PC-9 (cell line): ENCODE results near the gene TAL1. TPM values are rescaled to one million over a fixed set of nuclear protein-coding genes. Genes with fewer than 3 reads are reported as not detected.

Experiments
- BruUV-seq: library from RNA; stranded (reverse); fragments of 400-500 nt; replicated peaks from 2 replicates; lab custom pipeline; 2021; lab: Mats Ljungman, UMichigan
- CTCF ChIA-PET: fragments of 300-600 bp; sonication (Branson Sonifier 250); formaldehyde crosslinking; loops from one replicate; lab custom pipeline; 2022; ENCODE audit warnings: antibody characterized with exemption; lab: Charles Lee
- POLR2A ChIA-PET: fragments of 300-600 bp; sonication (Branson Sonifier 250); formaldehyde crosslinking; loops from one replicate; lab custom pipeline; 2022; ENCODE audit warnings: antibody characterized with exemption; ENCODE audit not compliant: unreplicated experiment; lab: Charles Lee
- DNase-seq, 2 experiments: peaks; one replicate each; pipeline versions ENCODE4 v3.0.0 to v3.0.0-alpha.2; 2015 to 2022; ENCODE audit warnings: mixed read lengths in 1 of 2
- H2AFZ ChIP-seq: fragments of 200-600 bp; sonication (generic); 2 replicates; pipeline ENCODE4 v1.8.1; 2017; ENCODE audit warnings: antibody characterized with exemption
- H3F3A ChIP-seq: fragments of 200-600 bp; sonication (generic); 2 replicates; pipeline ENCODE4 v1.8.1; 2017; ENCODE audit warnings: antibody characterized with exemption, mild to moderate bottlenecking, low read depth; ENCODE audit not compliant: insufficient read depth
- H3K27ac ChIP-seq: fragments of 200-600 bp; sonication (generic); 2 replicates; pipeline ENCODE4 v1.6.1; 2016; ENCODE audit warnings: mixed run types
- H3K27me3 ChIP-seq: fragments of 200-600 bp; sonication (generic); 2 replicates; pipeline ENCODE4 v1.6.1; 2016; ENCODE audit warnings: low read depth, mixed run types; ENCODE audit not compliant: insufficient read depth
- H3K36me3 ChIP-seq: fragments of 200-600 bp; sonication (generic); 2 replicates; pipeline ENCODE4 v1.6.1; 2016; ENCODE audit warnings: low read depth, mixed run types
- H3K4me1 ChIP-seq: fragments of 200-600 bp; sonication (generic); replicated peaks from 2 replicates; pipeline ENCODE4 v1.6.1; 2016; ENCODE audit warnings: mixed run types; ENCODE audit not compliant: insufficient read depth
- H3K4me2 ChIP-seq: fragments of 200-600 bp; sonication (generic); 2 replicates; pipeline ENCODE4 v1.6.1; 2017; ENCODE audit warnings: mixed run types
- H3K4me3 ChIP-seq: fragments of 200-600 bp; sonication (generic); 2 replicates; pipeline ENCODE4 v1.6.1; 2016; ENCODE audit warnings: mixed run types
- H3K79me2 ChIP-seq: fragments of 200-600 bp; sonication (generic); 2 replicates; pipeline ENCODE4 v1.6.1; 2017; ENCODE audit warnings: low read depth, mixed run types
- H3K9me2 ChIP-seq: fragments of 200-600 bp; sonication (generic); 2 replicates; pipeline ENCODE4 v1.8.1; 2017; ENCODE audit warnings: mild to moderate bottlenecking; ENCODE audit not compliant: insufficient read depth
- H3K9me3 ChIP-seq: fragments of 200-600 bp; sonication (generic); 2 replicates; pipeline ENCODE4 v1.8.1; 2016; ENCODE audit warnings: low read depth; ENCODE audit not compliant: insufficient read depth
- H4K20me1 ChIP-seq: fragments of 200-600 bp; sonication (generic); 2 replicates; pipeline ENCODE4 v1.8.1; 2017; ENCODE audit not compliant: insufficient read depth
- CTCF ChIP-seq: fragments of 200-600 bp; sonication (generic); conservative IDR thresholded peaks from 2 replicates; pipeline ENCODE4 v1.6.1; 2017; ENCODE audit warnings: mixed run types, antibody characterized with exemption, mild to moderate bottlenecking, moderate library complexity
- EZH2 ChIP-seq: fragments of 200-600 bp; sonication (generic); IDR thresholded peaks from 2 replicates; pipeline ENCODE4 v1.8.0; 2017; ENCODE audit warnings: antibody characterized with exemption, low read depth
- intact Hi-C: fragments of 100-400 bp; cut with micrococcal nuclease; formaldehyde crosslinking; loops from one replicate; pipeline ENCODE4 v1.10.0; 2022; ENCODE audit not compliant: unreplicated experiment
- total RNA-seq: library from RNA; stranded (reverse); gene quantifications from 2 replicates; pipeline ENCODE4 v1.2.3, GENCODE V29; 2021

Gene TAL1
- total RNA-seq, 1 experiment from 2014 or later: not detected

- H3K79me2 ChIP-seq: no peaks in the 10 kb centered on the region
- ChIA-PET CTCF (interaction anchor here (0.6 to 1.9 kb wide), 8 partner anchors 11 to 547 kb away, joined by 3 to 30 read pairs (median 10); partner anchors contain the start of genes FOXD2, PDZK1IP1 and STIL), POLR2A (interaction anchor here (0.6 to 1.0 kb wide), 3 partner anchors 11 to 259 kb away, joined by 3 to 8 read pairs (median 7); partner anchors contain the start of genes FOXD2, PDZK1IP1 and STIL)
- H3K9me3 ChIP-seq: no peaks in the 10 kb centered on the region
- no peaks in the 10 kb centered on the region for H3K36me3 ChIP-seq
- no peaks in the 10 kb centered on the region for H3K9me2 ChIP-seq
- peak overlapping the region; percentile 32; the same call in 1 of the 2 replicates for H2AFZ ChIP-seq
- DNase-seq: no peak
- no peak overlapping the region for H3K27ac ChIP-seq
- no peak for TF ChIP-seq EZH2
- no peak for TF ChIP-seq CTCF
- H3F3A ChIP-seq: no peaks in the 10 kb centered on the region
- H3K4me1 ChIP-seq: peaks cover 10% of the 10 kb centered on the region
- peak overlapping the region; percentile 93 for H3K4me2 ChIP-seq
- BruUV-seq: TSS peak; percentile 28
- intact Hi-C loops: loop anchor here (1.0 to 10.0 kb wide), 12 partner anchors 12 to 774 kb away; partner anchors contain the start of genes EFCAB14, PDZK1IP1 and STIL
- peak overlapping the region; percentile 54; the same call in 1 of the 2 replicates for H3K4me3 ChIP-seq
- no peaks in the 10 kb centered on the region for H4K20me1 ChIP-seq
- no peaks in the 10 kb centered on the region for H3K27me3 ChIP-seq
Measured at GRCh38 chr1:47178654-47179016, 53.4 kb downstream of the TAL1 start.

GRCh38 chr1:47178020-47178419 lies 54.0 kb downstream of the TAL1 start:
- H3K27ac ChIP-seq: no peak overlapping the region
- H3K36me3 ChIP-seq: no peaks in the 10 kb centered on the region
- BruUV-seq: no TSS peak
- CTCF ChIA-PET: interaction anchor here (0.6 to 1.9 kb wide), 3 partner anchors 538 to 728 kb away, joined by 3 to 8 read pairs (median 3); no protein-coding TSS in a partner anchor
- H4K20me1 ChIP-seq: no peaks in the 10 kb centered on the region
- H3K27me3 ChIP-seq: no peaks in the 10 kb centered on the region
- intact Hi-C loops: loop anchor here (2.0 to 10.0 kb wide), 5 partner anchors 77 to 773 kb away; partner anchors contain the start of gene EFCAB14
- no peak for DNase-seq
- TF ChIP-seq EZH2 (no peak), CTCF (no peak)
- H3K79me2 ChIP-seq: no peaks in the 10 kb centered on the region
- H3K9me2 ChIP-seq: no peaks in the 10 kb centered on the region
- H3K9me3 ChIP-seq: no peaks in the 10 kb centered on the region
- H3K4me1 ChIP-seq: peaks cover 10% of the 10 kb centered on the region
- no peak overlapping the region for H3K4me2 ChIP-seq
- POLR2A ChIA-PET: no interaction called here
- H3K4me3 ChIP-seq: no peak overlapping the region
- no peaks in the 10 kb centered on the region for H3F3A ChIP-seq
- H2AFZ ChIP-seq: no peak overlapping the region

- H3K4me1 ChIP-seq: peaks cover 10% of the 10 kb centered on the region; the same call in 1 of the 2 replicates
- H3K9me2 ChIP-seq: no peaks in the 10 kb centered on the region
- no peak overlapping the region for H3K27ac ChIP-seq
- TF ChIP-seq CTCF (peak; percentile 94), EZH2 (no peak)
- H2AFZ ChIP-seq: no peak overlapping the region
- H3K36me3 ChIP-seq: no peaks in the 10 kb centered on the region
- no peaks in the 10 kb centered on the region for H3K9me3 ChIP-seq
- no peaks in the 10 kb centered on the region for H3F3A ChIP-seq
- H3K4me2 ChIP-seq: peak overlapping the region; percentile 38; the same call in 1 of the 2 replicates
- H3K27me3 ChIP-seq: no peaks in the 10 kb centered on the region
- POLR2A ChIA-PET: no interaction called here
- DNase-seq: peak in 1 of 2 experiments; percentile 63
- H3K79me2 ChIP-seq: no peaks in the 10 kb centered on the region
- no peaks in the 10 kb centered on the region for H4K20me1 ChIP-seq
- BruUV-seq: no TSS peak
- intact Hi-C loops: loop anchor here (1.0 to 10.0 kb wide), 6 partner anchors 428 to 771 kb away; partner anchors contain the start of gene EFCAB14
- CTCF ChIA-PET: interaction anchor here (0.6 kb wide), 3 partner anchors 262 to 769 kb away, joined by 3 to 6 read pairs (median 6); partner anchors contain the start of gene FOXD2
- no peak overlapping the region for H3K4me3 ChIP-seq
Measured at GRCh38 chr1:47175227-47175934, 56.6 kb downstream of the TAL1 start.
